ENCODE data around the gene OR2M3. TPM values are rescaled to one million over a fixed set of nuclear protein-coding genes. Genes with fewer than 3 reads are reported as not detected.
A peak's percentile ranks its signal among the peaks of the same experiment; 100 is the strongest.

OR2M3 gene
- polyA plus RNA-seq, 2 of the 4 experiments (the other 2 are of a cell fraction) = not detected

DNA sequence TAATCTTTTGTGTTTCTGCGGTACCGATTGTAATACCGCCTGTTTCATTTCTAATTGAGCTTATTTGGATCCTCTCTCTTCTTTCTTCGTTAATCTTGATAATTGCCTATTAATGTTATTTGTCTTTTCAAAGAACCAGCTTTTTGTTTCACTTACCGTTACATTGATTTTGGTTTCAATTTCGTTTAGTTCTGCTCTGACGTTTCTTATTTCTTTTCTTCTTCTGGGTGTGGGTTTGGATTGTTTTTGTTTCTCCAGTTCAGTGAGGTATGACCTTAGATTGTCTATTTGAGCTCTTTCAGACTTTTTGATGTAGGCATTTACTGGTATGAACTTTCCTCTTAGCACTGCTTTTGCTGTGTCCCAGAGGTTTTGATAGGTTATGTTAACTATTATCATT lies 13.1 kb upstream of the OR2M3 start:
- Histone ChIP-seq H3K9me3 (no peaks in the 10 kb centered on the region), H3K4me2 (no peak overlapping the region), H3K27ac (no peak overlapping the region), H3K4me1 (no peaks in the 10 kb centered on the region), H3K4me3 (no peak overlapping the region)
- ATAC-seq (no peak), FAIRE-seq (no peak), DNase-seq (ENCODE audit: low read depth in 1 of 2, low spot score in 1 of 2) (no peak)
- TF ChIP-seq NFE2L2 (conservative IDR thresholded peaks at IDR 0.05; ENCODE audit: low read length) (no peak), CEBPB (IDR thresholded peaks at IDR 0.05) (no peak)
- TF ChIP-seq, protein P1, sequence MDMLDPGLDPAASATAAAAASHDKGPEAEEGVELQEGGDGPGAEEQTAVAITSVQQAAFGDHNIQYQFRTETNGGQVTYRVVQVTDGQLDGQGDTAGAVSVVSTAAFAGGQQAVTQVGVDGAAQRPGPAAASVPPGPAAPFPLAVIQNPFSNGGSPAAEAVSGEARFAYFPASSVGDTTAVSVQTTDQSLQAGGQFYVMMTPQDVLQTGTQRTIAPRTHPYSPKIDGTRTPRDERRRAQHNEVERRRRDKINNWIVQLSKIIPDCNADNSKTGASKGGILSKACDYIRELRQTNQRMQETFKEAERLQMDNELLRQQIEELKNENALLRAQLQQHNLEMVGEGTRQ (IDR thresholded peaks at IDR 0.05) = no peak
- WGBS (ENCODE audit: missing lambda C conversion rate) = 27% methylated on average over 7 of the region's 7 CpGs
- POLR2A ChIA-PET = no interaction called here
- CTCF ChIA-PET = no interaction called here

DNA sequence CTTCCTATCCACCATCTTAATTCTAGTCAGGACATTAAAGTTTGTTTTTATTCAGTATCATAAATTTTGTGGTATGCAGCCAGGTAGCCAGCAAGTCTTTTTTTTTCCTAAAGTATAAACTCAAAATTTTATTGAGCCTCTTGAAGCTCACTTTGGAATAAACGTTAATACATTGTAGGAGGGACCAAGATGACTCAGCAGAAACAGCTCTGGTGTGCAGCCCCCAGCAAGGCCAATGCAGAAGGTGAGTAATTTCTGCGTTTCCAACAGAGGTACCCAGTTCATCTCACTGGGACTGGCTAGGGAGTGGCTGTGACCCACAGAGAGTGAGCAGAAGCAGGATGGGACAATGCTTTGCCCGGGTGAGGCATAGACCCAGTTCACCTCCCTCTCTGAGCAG lies 9.7 kb upstream of the OR2M3 start:
- no peak for DNase-seq (ENCODE audit: low read depth in 1 of 2, low spot score in 1 of 2)
- WGBS (ENCODE audit: missing lambda C conversion rate) = 4% methylated on average over 3 of the region's 3 CpGs
- FAIRE-seq = no peak
- no peak overlapping the region for H3K4me3 ChIP-seq
- ChIA-PET CTCF (interaction anchor here (0.6 kb wide), 1 partner anchor 205 kb away, joined by 3 read pairs; no protein-coding TSS in a partner anchor), POLR2A (no interaction called here)
- TF ChIP-seq NFE2L2 (conservative IDR thresholded peaks at IDR 0.05; ENCODE audit: low read length) = peak; percentile 77
- TF ChIP-seq MAFK (IDR thresholded peaks at IDR 0.05; ENCODE audit: partially characterized antibody) = peak; percentile 51
- TF ChIP-seq MYC (IDR thresholded peaks at IDR 0.05; ENCODE audit: borderline replicate concordance, low read length) = no peak
- no peak for ATAC-seq
- H3K4me2 ChIP-seq = no peak overlapping the region
- H3K9me3 ChIP-seq = no peaks in the 10 kb centered on the region; the same call in 2 of the 3 replicates
- H3K4me1 ChIP-seq = no peaks in the 10 kb centered on the region
- no peak overlapping the region for H3K27ac ChIP-seq

DNA sequence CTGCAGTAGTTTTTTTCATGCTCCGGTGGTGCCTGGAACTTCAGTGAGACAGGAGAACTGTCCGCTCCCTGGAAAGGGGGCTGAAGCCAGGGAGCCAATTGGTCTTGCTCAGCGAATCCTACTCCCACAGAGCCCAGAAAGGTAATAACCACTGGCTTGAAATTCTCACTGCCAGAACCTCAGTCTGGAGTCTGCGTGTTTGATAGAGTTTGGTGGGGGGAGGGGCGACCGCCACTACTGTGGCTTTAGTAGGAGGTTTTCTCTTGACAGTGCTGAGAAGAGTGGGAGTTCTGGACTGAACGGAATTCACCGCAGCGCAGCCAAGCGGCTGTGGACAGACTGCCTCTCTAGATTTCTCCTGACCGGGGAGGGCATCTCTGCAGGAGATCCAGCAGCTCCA lies 8.0 kb upstream of the OR2M3 start:
- no peak overlapping the region for H3K4me2 ChIP-seq
- H3K4me3 ChIP-seq = no peak overlapping the region
- H3K4me1 ChIP-seq = no peaks in the 10 kb centered on the region
- CTCF ChIA-PET = no interaction called here
- ATAC-seq (no peak), DNase-seq (ENCODE audit: low read depth in 1 of 2, low spot score in 1 of 2) (no peak), FAIRE-seq (no peak)
- TF ChIP-seq SMC3 (IDR thresholded peaks at IDR 0.05) (no peak), ESRRA (IDR thresholded peaks at IDR 0.05; ENCODE audit: borderline replicate concordance, low read length) (no peak)
- 48% methylated on average over 11 of the region's 11 CpGs for WGBS (ENCODE audit: missing lambda C conversion rate)
- H3K9me3 ChIP-seq = no peaks in the 10 kb centered on the region; the same call in 1 of the 3 replicates
- H3K27ac ChIP-seq = no peak overlapping the region
- POLR2A ChIA-PET = no interaction called here

DNA sequence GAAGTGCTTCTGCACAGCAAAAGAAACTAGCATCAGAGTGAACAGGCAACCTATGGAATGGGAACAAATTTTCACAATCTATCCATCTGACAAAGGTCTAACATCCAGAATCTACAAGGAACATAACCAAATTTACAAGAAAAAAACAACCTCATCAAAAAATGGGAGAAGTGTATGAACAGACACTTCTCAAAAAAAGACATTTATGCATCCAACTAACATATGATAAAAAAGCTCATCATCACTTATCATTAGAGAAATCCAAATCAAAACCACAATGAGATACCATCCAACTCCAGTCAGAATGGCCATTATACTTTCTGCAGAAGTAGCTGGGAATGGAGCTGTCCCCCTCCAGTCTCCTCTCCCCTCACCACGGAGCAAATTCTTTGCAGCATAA lies 2.9 kb upstream of the OR2M3 start:
- ATAC-seq = no peak
- ChIA-PET POLR2A (no interaction called here), CTCF (no interaction called here)
- Histone ChIP-seq H3K9me3 (no peaks in the 10 kb centered on the region; the same call in 1 of the 3 replicates), H3K27ac (no peak overlapping the region), H3K4me2 (no peak overlapping the region), H3K4me3 (no peak overlapping the region), H3K4me1 (no peaks in the 10 kb centered on the region)
- DNase-seq (ENCODE audit: low read depth in 1 of 2, low spot score in 1 of 2) = no peak
- FAIRE-seq = no peak
- TF ChIP-seq SMC3 (IDR thresholded peaks at IDR 0.05) (no peak), MAFK (IDR thresholded peaks at IDR 0.05; ENCODE audit: partially characterized antibody) (no peak), RFX5 (IDR thresholded peaks at IDR 0.05) (no peak), CBX2 (IDR thresholded peaks at IDR 0.05; ENCODE audit: borderline replicate concordance, low read depth) (no peak), HOXB13 (CRISPR knock-in tag; IDR thresholded peaks at IDR 0.05; ENCODE audit: low read depth) (no peak), JUN (IDR thresholded peaks at IDR 0.05) (no peak), EHMT2 (IDR thresholded peaks at IDR 0.05; ENCODE audit: low read depth) (no peak), ZC3H11A (IDR thresholded peaks at IDR 0.05) (no peak), NPAS2 (CRISPR knock-in tag; IDR thresholded peaks at IDR 0.05; ENCODE audit: borderline replicate concordance) (no peak), HEYL (CRISPR knock-in tag; IDR thresholded peaks at IDR 0.05) (no peak), NR3C1 (IDR thresholded peaks at IDR 0.05) (no peak), ZSCAN20 (CRISPR knock-in tag; IDR thresholded peaks at IDR 0.05) (no peak), FOSL2 (IDR thresholded peaks at IDR 0.05) (no peak), FOSL2 (CRISPR knock-in tag; IDR thresholded peaks at IDR 0.05) (no peak), MAZ (IDR thresholded peaks at IDR 0.05; ENCODE audit: borderline replicate concordance, low read depth, low read length) (no peak), EP300 (IDR thresholded peaks at IDR 0.05) (no peak), HDAC2 (IDR thresholded peaks at IDR 0.05) (no peak), HOXB5 (CRISPR knock-in tag; IDR thresholded peaks at IDR 0.05) (no peak), FOSB (CRISPR knock-in tag; IDR thresholded peaks at IDR 0.05) (no peak), EHF (CRISPR knock-in tag; IDR thresholded peaks at IDR 0.05) (no peak), KDM5A (IDR thresholded peaks at IDR 0.05) (no peak)
- 9% methylated on average over 1 of the region's 1 CpG for WGBS (ENCODE audit: missing lambda C conversion rate)
